Activated T-helper 1 cell treated with anti-CD3 and anti-CD28 coated beads, Interleukin-12 subunit alpha, Interleukin-12 subunit beta, Interleukin-2, Interleukin-4 antibody, amounts not matched to agents 30 ng/mL and 10 ng/mL and 1 ng/mL, durations not matched to agents 14 hours and 24 hours and 36 hours (primary cell): ENCODE measurements around the gene SLF2. TPM values are rescaled to one million over a fixed set of nuclear protein-coding genes. Genes with fewer than 3 reads are reported as not detected.

Experiments
- DNase-seq: peaks from one replicate; pipeline ENCODE4 v3.0.0; 2021; ENCODE audit warnings: low spot score
- H3K27ac Mint-ChIP-seq: one replicate; pipeline ENCODE4 v1.8.0; 2021; ENCODE audit warnings: mild to moderate bottlenecking, mixed read lengths
- H3K27me3 Mint-ChIP-seq: one replicate; pipeline ENCODE4 v1.8.0; 2022; ENCODE audit warnings: mild to moderate bottlenecking, moderate library complexity, mixed read lengths; ENCODE audit not compliant: insufficient read depth
- H3K36me3 Mint-ChIP-seq: one replicate; pipeline ENCODE4 v1.8.0; 2021; ENCODE audit warnings: low read depth, mixed read lengths
- H3K4me1 Mint-ChIP-seq: one replicate; pipeline ENCODE4 v1.8.0; 2021; ENCODE audit warnings: low read depth, mixed read lengths
- H3K4me3 Mint-ChIP-seq: one replicate; pipeline ENCODE4 v1.8.0; 2021; ENCODE audit warnings: mild to moderate bottlenecking, moderate library complexity, mixed read lengths
- H3K9me3 Mint-ChIP-seq: one replicate; pipeline ENCODE4 v1.8.0; 2021; ENCODE audit warnings: mixed read lengths
- intact Hi-C: fragments of 100-400 bp; cut with micrococcal nuclease; formaldehyde crosslinking; loops from one replicate; pipeline ENCODE4 v1.15.1; 2024
- total RNA-seq: library from RNA; stranded (reverse); gene quantifications from 2 replicates; pipeline ENCODE4 v1.2.3, GENCODE V29; 2022

The SLF2 gene
- total RNA-seq, 1 donor from 2014 or later: 36.1 TPM

DNA sequence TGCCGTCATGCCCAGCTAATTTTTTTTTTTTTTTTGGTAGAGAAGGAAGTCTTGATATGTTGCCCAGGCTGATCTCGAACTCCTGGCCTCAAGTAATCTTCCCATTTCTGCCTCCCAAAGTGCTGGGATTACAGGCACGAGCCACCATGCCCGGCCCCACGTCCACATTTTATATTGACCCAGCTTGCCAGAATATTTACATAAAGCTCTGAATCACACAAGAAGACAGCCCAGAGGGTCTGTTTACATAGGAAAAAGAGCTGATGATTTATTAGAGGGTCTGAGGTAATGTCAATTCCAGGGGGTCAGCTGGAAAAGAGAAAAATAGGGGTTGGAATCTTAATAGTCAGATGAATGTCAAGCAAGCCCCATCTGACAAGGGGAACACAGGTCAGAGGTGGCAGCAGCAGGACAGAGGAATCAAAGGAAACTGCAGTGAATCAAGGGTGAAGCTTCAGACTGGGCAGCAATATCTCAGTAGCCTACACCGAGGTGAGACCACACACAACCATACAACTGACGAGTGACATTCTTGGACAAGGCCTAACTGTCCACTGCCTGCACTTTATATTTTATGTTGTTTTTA, 15.8 kb upstream of the SLF2 start:
- intact Hi-C loops: no loop called here

DNA sequence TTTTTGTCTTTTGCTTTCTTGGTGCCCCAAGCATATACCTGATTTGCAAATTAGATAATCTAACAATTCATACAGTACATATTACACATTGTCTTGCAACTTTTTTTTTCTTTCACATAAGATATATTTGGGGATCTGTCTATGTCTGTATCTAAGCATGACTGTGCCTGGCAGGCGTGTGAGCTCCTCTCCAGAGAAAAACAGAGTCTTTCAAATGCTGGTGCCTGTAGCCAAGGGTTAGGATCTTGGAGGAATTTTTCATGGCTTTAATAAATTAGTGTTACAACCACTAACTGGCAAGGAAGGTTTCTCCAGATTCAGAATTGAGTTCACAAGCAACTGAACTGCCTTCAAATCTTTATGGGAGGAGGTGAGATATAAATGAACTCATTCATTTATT, 14.8 kb upstream of the SLF2 start:
- H3K4me1 Mint-ChIP-seq: no peaks in the 10 kb centered on the region
- no peaks in the 10 kb centered on the region for H3K9me3 Mint-ChIP-seq
- no peak overlapping the region for H3K27ac Mint-ChIP-seq
- intact Hi-C loops: no loop called here
- peaks cover 50% of the 10 kb centered on the region for H3K27me3 Mint-ChIP-seq
- no peaks in the 10 kb centered on the region for H3K36me3 Mint-ChIP-seq
- no peak for DNase-seq
- no peak overlapping the region for H3K4me3 Mint-ChIP-seq

More for the DNA sequence above, 15.8 kb upstream of the SLF2 start:
- Mint-ChIP-seq H3K4me1 (no peaks in the 10 kb centered on the region), H3K36me3 (no peaks in the 10 kb centered on the region), H3K27ac (no peak overlapping the region), H3K4me3 (no peak overlapping the region), H3K27me3 (peaks cover 59% of the 10 kb centered on the region), H3K9me3 (no peaks in the 10 kb centered on the region)
- no peak for DNase-seq

DNA sequence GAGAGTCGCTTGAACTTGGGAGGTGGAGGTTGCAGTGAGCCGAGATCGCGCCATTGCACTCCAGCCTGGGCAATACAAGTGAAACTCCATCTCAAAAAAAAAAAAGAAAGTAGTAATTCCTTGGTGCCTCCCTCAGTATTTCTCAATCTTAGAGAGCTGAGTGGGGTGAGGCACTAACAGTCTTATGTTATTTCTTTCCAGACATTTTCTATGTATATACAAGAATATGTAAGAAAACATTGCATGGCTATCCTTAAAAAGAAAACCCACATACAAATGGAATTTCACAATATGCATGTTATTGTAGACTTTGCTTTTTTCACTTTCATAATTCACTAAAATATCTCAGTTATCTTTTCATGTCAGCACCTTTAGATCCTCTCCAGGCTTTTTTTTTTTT, 13.6 kb upstream of the SLF2 start:
- no peaks in the 10 kb centered on the region for H3K4me1 Mint-ChIP-seq

DNA sequence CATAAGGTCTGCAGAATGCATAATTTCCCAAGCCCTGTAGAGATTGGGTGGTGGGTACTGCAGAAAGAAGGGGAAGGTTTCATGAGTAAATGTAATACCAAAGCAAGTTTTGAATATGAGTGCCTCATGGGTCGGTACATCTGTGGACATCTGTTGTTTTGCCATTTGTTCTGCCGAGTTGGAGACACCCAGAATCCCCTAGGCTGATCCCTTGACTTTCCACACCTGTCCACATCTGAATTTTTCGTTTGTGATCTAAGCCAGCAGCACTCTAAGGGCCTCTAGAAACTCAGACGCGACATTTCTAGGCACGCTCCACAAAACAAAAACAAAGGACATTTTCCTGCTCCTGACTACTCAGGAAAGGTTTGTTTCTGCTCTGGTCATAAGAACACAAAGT, 11.7 kb upstream of the SLF2 start:
- H3K9me3 Mint-ChIP-seq: no peaks in the 10 kb centered on the region
- peaks cover 5% of the 10 kb centered on the region for H3K4me1 Mint-ChIP-seq
- no peaks in the 10 kb centered on the region for H3K36me3 Mint-ChIP-seq
- no peak for DNase-seq
- H3K27me3 Mint-ChIP-seq: peaks cover 36% of the 10 kb centered on the region
- no peak overlapping the region for H3K4me3 Mint-ChIP-seq
- H3K27ac Mint-ChIP-seq: no peak overlapping the region
- intact Hi-C loops: no loop called here

More for the DNA sequence above, 13.6 kb upstream of the SLF2 start:
- intact Hi-C loops: no loop called here
- Mint-ChIP-seq H3K36me3 (no peaks in the 10 kb centered on the region), H3K27ac (no peak overlapping the region), H3K27me3 (peaks cover 47% of the 10 kb centered on the region), H3K9me3 (no peaks in the 10 kb centered on the region), H3K4me3 (no peak overlapping the region)
- DNase-seq: no peak

DNA sequence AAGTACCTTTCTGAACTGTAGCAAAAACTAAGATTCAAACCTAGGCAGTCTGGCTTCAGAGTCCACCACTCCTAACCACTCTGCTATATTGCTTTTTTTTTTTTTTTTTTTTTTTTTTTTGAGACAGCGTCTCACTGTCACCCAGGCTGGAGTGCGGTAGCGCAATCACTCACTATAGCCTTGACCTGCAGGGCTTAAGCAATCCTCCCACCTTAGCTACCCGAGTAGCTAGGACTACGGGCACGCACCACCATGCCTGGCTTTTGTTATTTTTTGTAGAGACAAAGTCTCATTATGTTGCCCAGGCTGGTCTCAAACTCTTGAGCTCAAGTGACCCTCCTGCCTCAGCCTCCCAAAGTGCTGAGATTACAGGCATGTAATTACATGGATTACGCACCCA, 10.1 kb upstream of the SLF2 start:
- no peaks in the 10 kb centered on the region for H3K36me3 Mint-ChIP-seq
- H3K27ac Mint-ChIP-seq: no peak overlapping the region
- peaks cover 12% of the 10 kb centered on the region for H3K4me1 Mint-ChIP-seq
- intact Hi-C loops: no loop called here
- DNase-seq: no peak
- H3K9me3 Mint-ChIP-seq: no peaks in the 10 kb centered on the region
- H3K4me3 Mint-ChIP-seq: no peak overlapping the region
- peaks cover 34% of the 10 kb centered on the region for H3K27me3 Mint-ChIP-seq

DNA sequence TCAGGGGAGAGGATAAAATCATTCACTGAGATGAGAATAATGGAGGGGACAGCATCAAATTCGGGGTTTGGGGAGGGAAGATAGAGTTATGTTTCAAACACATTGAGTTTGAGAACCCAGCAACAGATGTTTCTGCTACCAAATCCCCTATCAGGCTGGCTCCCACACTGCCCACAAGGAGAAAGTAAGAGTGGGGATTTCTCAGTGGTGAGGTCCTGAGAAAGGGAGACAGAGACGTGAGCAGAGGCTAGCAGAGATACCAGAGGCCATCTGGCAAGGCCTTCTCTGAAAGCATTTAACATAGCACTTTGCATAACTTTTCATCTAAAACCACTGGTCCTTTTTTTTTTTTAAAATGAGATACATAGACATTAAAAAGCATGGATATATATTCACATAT, 7.8 kb upstream of the SLF2 start:
- peaks cover 20% of the 10 kb centered on the region for H3K27me3 Mint-ChIP-seq
- no peak overlapping the region for H3K4me3 Mint-ChIP-seq
- H3K9me3 Mint-ChIP-seq: no peaks in the 10 kb centered on the region
- no peak overlapping the region for H3K27ac Mint-ChIP-seq
- peaks cover 19% of the 10 kb centered on the region for H3K4me1 Mint-ChIP-seq
- intact Hi-C loops: no loop called here
- DNase-seq: no peak
- no peaks in the 10 kb centered on the region for H3K36me3 Mint-ChIP-seq

DNA sequence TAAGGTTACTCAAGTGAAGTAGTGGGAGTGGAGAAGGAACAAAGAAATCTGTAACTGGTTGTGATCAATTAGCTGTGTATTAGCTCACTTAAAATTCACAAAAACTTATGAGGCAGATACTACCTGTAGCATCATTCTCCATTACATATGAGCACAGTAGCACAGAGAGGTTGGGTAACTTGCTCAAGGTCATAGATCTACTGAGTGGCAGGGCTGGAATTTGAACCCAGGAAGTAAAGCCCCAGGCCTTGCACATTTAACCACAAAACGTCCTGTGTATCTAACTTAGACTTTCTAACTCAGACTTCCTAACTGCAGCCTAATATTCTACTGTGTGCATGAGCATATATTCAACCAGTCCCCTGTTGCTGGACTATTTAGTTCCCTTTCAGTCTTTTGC, 5.6 kb upstream of the SLF2 start:
- no peaks in the 10 kb centered on the region for H3K9me3 Mint-ChIP-seq
- no peak for DNase-seq
- H3K27ac Mint-ChIP-seq: no peak overlapping the region
- no peaks in the 10 kb centered on the region for H3K36me3 Mint-ChIP-seq
- peaks cover 6% of the 10 kb centered on the region for H3K27me3 Mint-ChIP-seq
- no peak overlapping the region for H3K4me3 Mint-ChIP-seq
- H3K4me1 Mint-ChIP-seq: peaks cover 27% of the 10 kb centered on the region
- intact Hi-C loops: no loop called here

DNA sequence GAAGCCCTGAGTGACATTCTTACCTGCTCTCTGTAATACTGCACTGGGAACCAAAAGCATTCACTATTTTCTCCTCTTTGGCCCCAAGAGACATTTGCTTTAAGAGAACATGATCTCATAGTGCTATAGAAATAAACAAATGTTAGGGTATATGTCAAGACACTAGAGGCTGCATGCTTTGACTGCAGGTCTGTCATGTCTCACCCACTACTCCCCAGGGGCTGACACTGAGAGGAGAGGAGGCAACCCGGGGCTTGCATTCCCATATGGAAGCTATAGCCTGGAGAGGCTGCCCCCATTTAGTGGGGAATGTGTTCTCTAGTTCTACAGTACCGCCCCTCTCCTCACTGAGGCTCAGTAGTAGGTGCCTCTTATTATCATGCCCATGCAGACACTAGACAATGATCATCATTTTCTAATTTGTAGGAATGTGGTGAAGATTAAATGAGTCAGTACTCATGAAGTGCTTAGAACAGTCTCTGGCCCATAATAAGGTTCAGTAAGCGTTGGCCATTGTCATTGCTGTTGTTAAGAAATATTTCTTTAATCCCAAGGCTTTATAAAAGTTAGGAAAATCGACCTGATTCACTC, 4.9 kb upstream of the SLF2 start:
- H3K27me3 Mint-ChIP-seq: peaks cover 6% of the 10 kb centered on the region
- intact Hi-C loops: no loop called here
- H3K4me3 Mint-ChIP-seq: no peak overlapping the region
- H3K4me1 Mint-ChIP-seq: peaks cover 31% of the 10 kb centered on the region
- H3K36me3 Mint-ChIP-seq: no peaks in the 10 kb centered on the region
- H3K9me3 Mint-ChIP-seq: no peaks in the 10 kb centered on the region
- H3K27ac Mint-ChIP-seq: no peak overlapping the region
- DNase-seq: no peak

DNA sequence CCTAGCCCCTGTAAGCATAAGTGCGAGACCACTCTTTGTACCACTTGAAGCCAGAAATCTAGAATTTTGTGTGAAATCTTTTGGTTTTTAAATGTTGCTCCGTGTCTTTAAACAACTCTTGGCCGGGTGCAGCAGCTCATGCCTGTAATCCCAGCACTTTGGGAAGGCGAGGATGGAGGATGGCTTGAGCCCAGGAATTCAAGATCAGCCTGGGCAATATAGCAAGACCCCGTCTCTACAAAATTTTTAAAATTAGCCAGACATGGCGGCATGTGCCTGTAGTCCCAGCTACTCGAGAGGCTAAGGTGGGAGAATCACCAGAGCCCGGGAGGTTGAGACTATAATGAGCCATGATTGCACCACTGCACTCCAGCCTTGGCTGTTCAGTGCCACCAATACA, 4.4 kb upstream of the SLF2 start:
- Mint-ChIP-seq H3K36me3 (no peaks in the 10 kb centered on the region), H3K9me3 (no peaks in the 10 kb centered on the region), H3K4me1 (peaks cover 34% of the 10 kb centered on the region), H3K4me3 (no peak overlapping the region), H3K27me3 (peaks cover 1% of the 10 kb centered on the region), H3K27ac (no peak overlapping the region)
- no peak for DNase-seq
- intact Hi-C loops: no loop called here

DNA sequence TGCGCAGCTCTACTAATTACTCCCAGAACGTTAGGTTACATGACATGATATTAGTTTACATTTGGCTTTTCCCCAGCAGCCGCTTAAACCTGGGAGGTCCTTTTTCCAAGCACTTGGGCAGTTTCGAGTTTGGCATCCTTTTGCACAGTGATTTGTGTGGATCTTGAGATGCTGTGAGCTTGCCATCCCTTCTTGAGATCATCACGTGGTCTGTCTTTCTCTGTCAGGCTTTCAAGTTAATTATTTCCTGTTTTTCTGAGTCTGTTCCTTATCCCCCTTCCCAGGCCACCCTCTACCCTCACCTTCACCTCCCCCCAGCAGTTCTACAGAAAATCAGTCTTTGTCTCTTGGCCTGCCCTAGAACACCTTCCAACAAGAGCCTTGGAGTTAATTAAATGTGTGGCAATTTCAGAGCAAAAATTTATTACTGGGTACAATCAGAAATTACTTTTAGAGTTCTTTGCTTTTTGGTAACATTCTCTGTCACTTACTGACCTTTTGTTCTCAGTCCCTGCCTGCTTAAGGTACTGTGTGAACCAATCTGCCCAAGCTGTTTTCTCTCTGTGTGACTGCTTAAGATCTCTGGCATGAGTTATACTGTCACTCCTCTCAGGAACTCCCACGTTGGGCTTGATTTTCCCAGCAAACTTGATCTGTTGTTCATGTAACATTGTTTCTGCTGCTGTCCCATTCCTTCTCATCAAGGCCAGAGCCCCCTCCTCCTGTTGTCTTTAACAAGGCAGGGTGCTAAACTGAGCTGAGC, 3.1 kb upstream of the SLF2 start:
- H3K4me1 Mint-ChIP-seq: peaks cover 44% of the 10 kb centered on the region
- H3K27ac Mint-ChIP-seq: no peak overlapping the region
- no peaks in the 10 kb centered on the region for H3K9me3 Mint-ChIP-seq
- no peak overlapping the region for H3K4me3 Mint-ChIP-seq
- no peaks in the 10 kb centered on the region for H3K27me3 Mint-ChIP-seq
- DNase-seq: no peak
- peaks cover 4% of the 10 kb centered on the region for H3K36me3 Mint-ChIP-seq
- intact Hi-C loops: loop anchor here (5.0 to 10.0 kb wide), 3 partner anchors 155 to 908 kb away; partner anchors contain the start of genes KAZALD1, OGA and SCD

DNA sequence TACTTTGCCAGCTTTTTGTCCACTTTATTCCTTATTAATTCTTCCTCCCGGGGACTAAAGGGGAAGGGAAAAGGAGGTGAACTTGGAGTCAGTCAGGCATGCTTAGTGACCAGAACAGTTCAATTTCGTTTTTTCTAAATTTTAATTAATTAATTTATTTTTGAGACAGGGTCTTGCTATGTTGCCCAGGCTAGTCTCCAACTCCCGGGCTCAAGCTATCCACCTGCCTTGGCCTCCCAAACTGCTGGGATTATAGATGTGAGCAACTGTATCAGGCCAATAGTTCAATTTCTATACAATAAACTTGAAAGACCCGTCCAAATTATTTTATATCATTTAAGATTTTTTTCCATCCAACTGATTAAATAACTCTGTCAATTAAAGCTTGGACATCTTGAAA, 1.3 kb upstream of the SLF2 start:
- Mint-ChIP-seq H3K4me3 (peak overlapping the region; percentile 97), H3K9me3 (no peaks in the 10 kb centered on the region), H3K27ac (no peak overlapping the region), H3K27me3 (no peaks in the 10 kb centered on the region), H3K36me3 (peaks cover 11% of the 10 kb centered on the region), H3K4me1 (peaks cover 56% of the 10 kb centered on the region)
- intact Hi-C loops: loop anchor here (5.0 to 10.0 kb wide), 3 partner anchors 153 to 906 kb away; partner anchors contain the start of genes KAZALD1, OGA and SCD
- DNase-seq: no peak

DNA sequence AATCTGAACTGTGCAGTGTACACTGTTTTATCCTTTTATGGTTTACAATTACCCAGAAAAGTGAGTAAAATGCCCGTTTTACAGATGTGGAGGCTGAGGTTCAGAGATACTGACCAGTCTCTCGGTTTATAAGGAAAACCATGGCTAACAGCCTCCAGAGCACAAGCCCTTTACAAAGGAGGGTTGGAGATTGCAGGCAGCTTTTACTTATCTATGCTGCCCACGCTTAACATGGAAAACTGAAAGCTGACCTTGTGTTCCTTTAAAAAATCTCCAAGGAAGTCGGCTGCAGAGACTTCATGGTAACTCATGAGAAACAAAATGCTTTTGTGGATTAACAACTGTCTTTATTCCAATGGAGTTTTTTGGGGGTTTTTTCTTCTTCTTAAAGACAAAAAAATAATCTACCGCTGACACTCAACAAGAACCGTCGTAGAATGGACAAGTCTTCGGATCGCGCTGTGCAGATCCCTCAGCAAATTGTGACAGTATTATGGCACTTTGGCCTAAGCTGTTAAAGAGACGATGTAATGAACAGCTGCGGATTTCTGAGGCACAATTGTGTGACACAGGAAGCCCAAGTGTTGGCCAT, 654 bp upstream of the SLF2 start:
- H3K27me3 Mint-ChIP-seq: no peaks in the 10 kb centered on the region

DNA sequence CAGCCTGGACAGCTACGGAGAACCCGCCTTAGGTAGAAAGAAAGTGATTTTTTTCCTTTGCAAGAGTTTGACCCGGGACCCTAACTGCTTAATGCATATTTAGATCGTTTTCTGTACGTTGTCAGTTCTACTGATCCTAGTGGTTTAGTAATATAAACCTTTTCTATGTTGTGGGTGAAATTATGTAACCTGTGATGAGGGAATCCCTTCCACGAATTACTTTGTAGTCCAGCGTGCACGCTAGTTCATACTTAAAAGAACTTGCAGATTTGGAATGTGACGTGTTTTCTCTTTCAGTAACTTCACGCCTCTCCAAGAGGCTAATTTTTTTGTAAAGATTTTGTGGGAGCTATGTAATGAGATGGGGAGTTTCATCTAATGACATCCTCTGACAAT, 705 bp downstream of the SLF2 start:
- H3K27ac Mint-ChIP-seq: peak overlapping the region; percentile 95
- H3K9me3 Mint-ChIP-seq: no peaks in the 10 kb centered on the region
- no peaks in the 10 kb centered on the region for H3K27me3 Mint-ChIP-seq
- intact Hi-C loops: loop anchor here (1.0 to 10.0 kb wide), 8 partner anchors 74 to 904 kb away; partner anchors contain the start of genes DPCD, KAZALD1, MRPL43 and OGA
- H3K4me1 Mint-ChIP-seq: peaks cover 48% of the 10 kb centered on the region
- H3K36me3 Mint-ChIP-seq: peaks cover 20% of the 10 kb centered on the region
- H3K4me3 Mint-ChIP-seq: peak overlapping the region; percentile 97
- DNase-seq: no peak

More for the DNA sequence above, 654 bp upstream of the SLF2 start:
- H3K27ac Mint-ChIP-seq: peak overlapping the region; percentile 51
- H3K4me3 Mint-ChIP-seq: peak overlapping the region; percentile 97
- peaks cover 17% of the 10 kb centered on the region for H3K36me3 Mint-ChIP-seq
- H3K4me1 Mint-ChIP-seq: peaks cover 54% of the 10 kb centered on the region
- intact Hi-C loops: loop anchor here (1.0 to 10.0 kb wide), 10 partner anchors 87 to 905 kb away; partner anchors contain the start of genes DPCD, HIF1AN, KAZALD1 and LZTS2
- no peaks in the 10 kb centered on the region for H3K9me3 Mint-ChIP-seq
- no peak for DNase-seq
